NB4 (cell line): ENCODE data around the gene SCYGR4.

Source experiments
- DNase-seq: peaks from one replicate; pipeline ENCODE4 v3.0.0; 2010; ENCODE audit warnings: low read depth
- H3K4me3 ChIP-seq: one replicate; pipeline ENCODE4 v1.5.1; 2011; ENCODE audit warnings: mild to moderate bottlenecking, low read depth, low read length, moderate library complexity
- CTCF ChIP-seq: IDR thresholded peaks from one replicate; pipeline ENCODE4 v1.5.1; 2012; ENCODE audit warnings: low read depth, low read length
- MAX ChIP-seq: IDR thresholded peaks from 2 replicates; pipeline ENCODE4 v1.6.1; 2011; ENCODE audit warnings: low read depth, low read length
- MYC ChIP-seq: IDR thresholded peaks from 2 replicates; pipeline ENCODE4 v1.6.1; 2011; ENCODE audit warnings: low read depth, low read length
- POLR2A ChIP-seq: IDR thresholded peaks from 2 replicates; pipeline ENCODE4 v1.6.1; 2011; ENCODE audit warnings: mild to moderate bottlenecking; ENCODE audit not compliant: insufficient read length; ENCODE audit errors: extremely low read depth

The SCYGR4 gene

GRCh38 chr2:227615906-227616305, 1.4 kb upstream of the SCYGR4 start:
- H3K4me3 ChIP-seq: no peak overlapping the region
- no peak for DNase-seq
- TF ChIP-seq POLR2A (no peak), CTCF (no peak), MAX (no peak), MYC (no peak)

DNA sequence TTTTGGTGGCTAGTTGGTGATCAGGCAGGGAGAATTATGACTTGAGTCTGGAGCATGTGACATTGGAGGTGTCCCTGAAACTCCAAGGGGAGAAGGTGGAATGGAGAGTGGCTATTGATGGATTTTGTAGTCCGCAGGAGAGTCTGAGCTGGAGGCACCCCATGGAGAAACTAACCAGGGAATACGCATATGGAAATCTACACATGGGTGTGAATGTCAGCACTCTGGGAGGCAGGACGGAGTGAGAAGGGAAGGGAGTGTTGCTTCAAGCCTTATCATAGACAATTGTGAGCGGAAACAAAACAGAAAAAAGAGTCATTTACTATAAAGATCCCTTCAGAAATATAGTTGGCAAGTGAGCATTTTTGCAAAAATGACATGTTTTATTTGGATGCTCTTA, 667 bp upstream of the SCYGR4 start:
- no peak for TF ChIP-seq POLR2A
- TF ChIP-seq MAX: no peak
- TF ChIP-seq CTCF: no peak
- TF ChIP-seq MYC: no peak
- no peak overlapping the region for H3K4me3 ChIP-seq
- no peak for DNase-seq

DNA sequence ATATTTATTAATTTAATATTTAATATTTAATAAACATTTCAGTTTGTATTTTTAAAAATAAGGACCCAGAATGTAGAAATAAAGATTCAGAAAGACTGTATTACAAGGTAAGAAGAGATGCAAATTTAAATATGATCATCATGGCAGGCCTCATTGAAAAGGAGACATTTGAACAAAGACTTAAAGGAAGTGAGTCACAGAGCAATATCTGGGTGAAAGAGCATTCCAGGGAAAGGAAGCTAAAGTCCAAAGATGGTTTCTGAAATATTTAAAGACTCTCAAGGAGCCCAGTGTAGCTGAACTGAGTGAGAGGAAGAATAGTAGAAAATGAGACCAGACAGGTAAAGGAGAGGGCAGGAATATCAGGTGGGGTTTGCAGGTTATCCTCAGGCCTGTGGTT, 5.9 kb downstream of the SCYGR4 start:
- no peak for TF ChIP-seq CTCF
- no peak for TF ChIP-seq POLR2A
- no peak for TF ChIP-seq MYC
- no peak for TF ChIP-seq MAX
- no peak for DNase-seq
- H3K4me3 ChIP-seq: no peak overlapping the region

GRCh38 chr2:227625420-227625819, 8.1 kb downstream of the SCYGR4 start:
- no peak for TF ChIP-seq MAX
- TF ChIP-seq POLR2A: no peak
- no peak for TF ChIP-seq MYC
- TF ChIP-seq CTCF: no peak
- H3K4me3 ChIP-seq: no peak overlapping the region
- DNase-seq: no peak

GRCh38 chr2:227626580-227627151, 9.4 kb downstream of the SCYGR4 start:
- DNase-seq: no peak
- no peak overlapping the region for H3K4me3 ChIP-seq
- TF ChIP-seq MYC (no peak), CTCF (no peak), POLR2A (no peak), MAX (no peak)

- TF ChIP-seq MYC (no peak), CTCF (no peak)
- no peak overlapping the region for H3K4me3 ChIP-seq
- DNase-seq: no peak
These were observed 10.5 kb downstream of the SCYGR4 start for GRCh38 chr2:227627769-227628168.
